GM12878 (cell line): ENCODE measurements around the gene STARD10. TPM values are rescaled to one million over a fixed set of nuclear protein-coding genes. Genes with fewer than 3 reads are reported as not detected.

Experiments
- ATAC-seq: fragments of 200-7000 bp; cut with Tn5 transposase; 3 replicates; pipeline ENCODE4 v1.9.1; 2020; ENCODE audit warnings: mild to moderate bottlenecking, moderate library complexity
- BruUV-seq: library from RNA; stranded (reverse); fragments of 400-500 nt; replicated peaks from 2 replicates; lab custom pipeline; 2021; lab: Mats Ljungman, UMichigan
- CTCF ChIA-PET: fragments of 300-600 bp; sonication (Branson Sonifier 250); formaldehyde crosslinking; extraction: SDS; loops from one replicate; lab custom pipeline; 2021; ENCODE audit warnings: inconsistent platforms; lab: Yijun Ruan, JAX
- POLR2A ChIA-PET: fragments of 350-600 bp; formaldehyde crosslinking; extraction: SDS; loops from one replicate; lab custom pipeline; 2021; ENCODE audit warnings: inconsistent platforms; lab: Charles Lee
- RAD21 ChIA-PET: fragments of 300-600 bp; sonication (Branson Sonifier 250); formaldehyde crosslinking; loops from one replicate; lab custom pipeline; 2023; ENCODE audit warnings: antibody characterized with exemption; ENCODE audit not compliant: unreplicated experiment; lab: Charles Lee
- SMC1A ChIA-PET: fragments of 300-600 bp; sonication (Branson Sonifier 250); formaldehyde crosslinking; loops from one replicate; lab custom pipeline; 2023; ENCODE audit not compliant: unreplicated experiment, uncharacterized antibody; lab: Charles Lee
- DNase-seq: peaks from one replicate; pipeline ENCODE4 v3.0.0-alpha.2; 2011; ENCODE audit warnings: low read depth, low spot score
- FAIRE-seq: peaks from 3 replicates; lab custom pipeline; 2011; peaks lifted over from hg19 to GRCh38; lab: Jason Lieb, UNC
- H2AFZ ChIP-seq: 2 replicates; pipeline ENCODE4 v1.6.0; 2011; ENCODE audit warnings: low read depth, low read length, control low read depth; ENCODE audit not compliant: control insufficient read depth
- H3K27ac ChIP-seq: 2 replicates; pipeline ENCODE4 v1.5.1; 2011; ENCODE audit warnings: control low read depth; ENCODE audit not compliant: control insufficient read depth, insufficient read depth
- H3K27me3 ChIP-seq, 2 experiments: replicated peaks in 1 of 2; 2 replicates each; pipeline versions ENCODE4 v1.6.0 to v1.6.1; 2011; ENCODE audit warnings: low read length in 1 of 2; ENCODE audit not compliant: control insufficient read depth in 2 of 2, insufficient read depth in 2 of 2
- H3K36me3 ChIP-seq, 2 experiments: 2 replicates each; pipeline ENCODE4 v1.5.1; 2011; ENCODE audit warnings: low read length in 1 of 2; ENCODE audit not compliant: control insufficient read depth in 2 of 2, insufficient read depth in 2 of 2
- H3K4me1 ChIP-seq: 2 replicates; pipeline ENCODE4 v1.6.1; 2011; ENCODE audit warnings: mild to moderate bottlenecking, low read length, moderate library complexity, mixed read lengths; ENCODE audit not compliant: control insufficient read depth, insufficient read depth
- H3K4me2 ChIP-seq: 2 replicates; pipeline ENCODE4 v1.6.0; 2011; ENCODE audit warnings: control low read depth; ENCODE audit not compliant: control insufficient read depth, insufficient read depth
- H3K4me3 ChIP-seq: fragments of 200-600 bp; sonication (generic); 2 replicates; pipeline ENCODE4 v1.5.1; 2016
- H3K79me2 ChIP-seq: 2 replicates; pipeline ENCODE4 v1.6.0; 2011; ENCODE audit warnings: low read length; ENCODE audit not compliant: control insufficient read depth, insufficient read depth
- H3K9ac ChIP-seq: 2 replicates; pipeline ENCODE4 v1.8.0; 2011; ENCODE audit warnings: low read length, control low read depth, mixed read lengths; ENCODE audit not compliant: control insufficient read depth, insufficient read depth
- H3K9me3 ChIP-seq: replicated peaks from 3 replicates; pipeline ENCODE4 v1.5.1; 2011; ENCODE audit warnings: mild to moderate bottlenecking, low read length; ENCODE audit not compliant: control insufficient read depth, insufficient read depth
- H4K20me1 ChIP-seq: 2 replicates; pipeline ENCODE4 v1.6.0; 2011; ENCODE audit not compliant: control insufficient read depth, insufficient read depth
- CBFB ChIP-seq: IDR thresholded peaks from 2 replicates; pipeline ENCODE4 v1.6.1; 2016; ENCODE audit warnings: antibody characterized with exemption, low read depth
- CUX1 ChIP-seq: IDR thresholded peaks from 2 replicates; pipeline ENCODE4 v1.6.1; 2012; ENCODE audit warnings: improper control_type of control experiment, low read depth, low read length; ENCODE audit not compliant: insufficient replicate concordance
- HCFC1 ChIP-seq: fragments of 150-350 bp; IDR thresholded peaks from 2 replicates; pipeline ENCODE4 v1.6.1; 2014; ENCODE audit warnings: low read length
- IRF5 ChIP-seq: fragments of 450-650 bp; IDR thresholded peaks from 2 replicates; pipeline ENCODE4 v1.6.1; 2017; ENCODE audit warnings: borderline replicate concordance
- MAX ChIP-seq: IDR thresholded peaks from 2 replicates; pipeline ENCODE4 v1.6.1; 2012; ENCODE audit warnings: low read depth, low read length, improper control_type of control experiment
- NFYB ChIP-seq: IDR thresholded peaks from 2 replicates; pipeline ENCODE4 v1.6.1; 2011; ENCODE audit warnings: low read depth, mild to moderate bottlenecking, low read length, improper control_type of control experiment, moderate library complexity; ENCODE audit not compliant: insufficient read depth
- SMAD1 ChIP-seq: fragments of 450-650 bp; IDR thresholded peaks from 2 replicates; pipeline ENCODE4 v1.6.1; 2018; ENCODE audit warnings: mild to moderate bottlenecking, low read depth; ENCODE audit not compliant: partially characterized antibody
- STAT1 ChIP-seq: fragments of 450-650 bp; conservative IDR thresholded peaks from 2 replicates; pipeline ENCODE4 v1.6.1; 2014; ENCODE audit warnings: antibody characterized with exemption, mild to moderate bottlenecking
- ZNF687 ChIP-seq: fragments of 450-650 bp; IDR thresholded peaks from 2 replicates; pipeline ENCODE4 v1.6.1; 2017; ENCODE audit warnings: mild to moderate bottlenecking, moderate library complexity
- WGBS: methylation state at CpG from one replicate; pipeline ENCODE4 v1.1.6; 2016; ENCODE audit warnings: low lambda C conversion rate; ENCODE audit not compliant: insufficient replicate concordance, insufficient coverage; ENCODE audit errors: missing lambda C conversion rate; 5-methylcytosine and 5-hydroxymethylcytosine counted together
- in situ Hi-C: fragments of 300-500 bp; cut with MboI; formaldehyde crosslinking; loops from 9 replicates; pipeline ENCODE4 v1.14.3; 2018; ENCODE audit warnings: mixed read lengths
- intact Hi-C: fragments of 100-400 bp; cut with micrococcal nuclease; formaldehyde crosslinking; loops from one replicate; pipeline ENCODE4 v1.14.2; 2022; ENCODE audit not compliant: unreplicated experiment
- polyA plus RNA-seq, 11 experiments: library from polyadenylated mRNA; depleted of rRNA in 4 of 11; unstranded in 6 of 11; stranded (reverse) in 5 of 11; fragments of >200 nt; fragmentation: Nextera tagmentation in 4 of 11; fragmentation: Illumina TruSeq in 1 of 11; extraction: Ambion mirVana in 4 of 11; extraction: Trizol in 1 of 11; gene quantifications; 1 replicate in 1 of 11; 2 replicates in 10 of 11; pipeline versions ENCODE4 v1.2.1 to v1.2.3, GENCODE V29; 2011 to 2016; ENCODE audit warnings: inconsistent platforms in 2 of 11, missing spikeins in 2 of 11, low read depth in 1 of 11
- total RNA-seq, 4 experiments: library from RNA; depleted of rRNA in 3 of 4; stranded (reverse); fragments of >200 nt in 3 of 4; fragmentation: Illumina TruSeq in 1 of 4; extraction: Trizol in 1 of 4; gene quantifications; 2 replicates each; pipeline versions ENCODE4 v1.2.1 to v1.2.3, GENCODE V29; 2013 to 2021

The STARD10 gene
- total and polyA plus RNA-seq, 10 of the 15 experiments (the other 5 are each of a cell fraction or from before 2014, with no cell fraction given), result 0.15 to 43.2 (median 23.1) TPM

GRCh38 chr11:72726266-72727220 is 67.3 kb downstream of the STARD10 start:
- no peak overlapping the region for H3K4me3 ChIP-seq
- BruUV-seq, result no TSS peak
- H3K36me3 ChIP-seq, result peaks cover 17 to 21% of the 10 kb centered on the region in 2 experiments; a peak in 3 of 4 replicates
- H4K20me1 ChIP-seq, result peaks cover 3% of the 10 kb centered on the region; the same call in 1 of the 2 replicates
- H2AFZ ChIP-seq, result no peak overlapping the region
- RAD21 ChIA-PET, result interaction anchor here (1.5 to 13.9 kb wide), 8 partner anchors 11 to 457 kb away, joined by 4 to 256 read pairs (median 12); partner anchors contain the start of gene STARD10
- intact Hi-C loops (loop anchor here (5.0 kb wide), 1 partner anchor 451 kb away; no protein-coding TSS in a partner anchor), in situ Hi-C loops (loop anchor here (10.0 kb wide), 2 partner anchors 68 to 448 kb away; partner anchors contain the start of gene STARD10)
- no peak overlapping the region for H3K4me2 ChIP-seq
- SMC1A ChIA-PET, result interaction anchor here (0.6 to 12.0 kb wide), 14 partner anchors 13 to 451 kb away, joined by 3 to 185 read pairs (median 4); partner anchors contain the start of gene STARD10
- DNase-seq (no peak), ATAC-seq (no peak), FAIRE-seq (no peak)
- POLR2A ChIA-PET, result interaction anchor here (1.4 to 1.5 kb wide), 2 partner anchors 11 to 86 kb away, joined by 4 to 6 read pairs; no protein-coding TSS in a partner anchor
- H3K9me3 ChIP-seq, result peaks cover 2% of the 10 kb centered on the region; the same call in 1 of the 3 replicates
- H3K79me2 ChIP-seq, result peaks cover 48% of the 10 kb centered on the region
- H3K27ac ChIP-seq, result no peak overlapping the region
- H3K9ac ChIP-seq, result no peak overlapping the region
- H3K27me3 ChIP-seq, result no peaks in the 10 kb centered on the region
- H3K4me1 ChIP-seq, result peaks cover 19% of the 10 kb centered on the region
- CTCF ChIA-PET, result interaction anchor here (0.6 to 18.4 kb wide), 10 partner anchors 9 to 562 kb away, joined by 3 to 469 read pairs (median 8); partner anchors contain the start of genes ATG16L2 and STARD10
- WGBS, result 86% methylated on average over 29 of the region's 40 CpGs
- TF ChIP-seq NFYB (no peak), IRF5 (no peak), CUX1 (no peak), HCFC1 (no peak), MAX (no peak), CBFB (no peak), STAT1 (no peak), SMAD1 (no peak), ZNF687 (no peak)
